Brain microvascular endothelial cell (primary cell): Measurements from ENCODE around the gene ANO1.

Experiments
- DNase-seq: peaks from one replicate; pipeline ENCODE4 v3.0.0-alpha.2; 2020
- H3K27ac ChIP-seq: fragments of 250-450 bp; sonication (Bioruptor Pico); 2 replicates; pipeline ENCODE4 v1.5.1; 2020; ENCODE audit warnings: mild to moderate bottlenecking, moderate library complexity
- H3K27me3 ChIP-seq: fragments of 250-450 bp; sonication (Bioruptor Pico); replicated peaks from 2 replicates; pipeline ENCODE4 v1.5.1; 2020; ENCODE audit warnings: mild to moderate bottlenecking
- H3K36me3 ChIP-seq: fragments of 250-450 bp; sonication (Bioruptor Pico); replicated peaks from 2 replicates; pipeline ENCODE4 v1.5.1; 2020; ENCODE audit warnings: mild to moderate bottlenecking
- H3K4me3 ChIP-seq: 2 replicates; pipeline ENCODE4 v1.5.1; 2011; ENCODE audit warnings: low read depth, mild to moderate bottlenecking, control low read depth, low read length, moderate library complexity
- CTCF ChIP-seq: IDR thresholded peaks from 2 replicates; pipeline ENCODE4 v1.5.1; 2011; ENCODE audit warnings: low read depth, mild to moderate bottlenecking, moderate library complexity, low read length, control low read depth, inconsistent platforms; ENCODE audit errors: missing control alignments
- in situ Hi-C: cut with HindIII; loops from 2 replicates; pipeline ENCODE4 v1.10.0; 2017; ENCODE audit warnings: low sequenced_read_pairs, low pct_ligation_motif_present

ANO1 gene

GRCh38 chr11:70145071-70145470 lies 67.0 kb downstream of the ANO1 start:
- Histone ChIP-seq H3K4me3 (no peak overlapping the region), H3K27ac (no peak overlapping the region), H3K36me3 (no peaks in the 10 kb centered on the region), H3K27me3 (peaks cover 8% of the 10 kb centered on the region)
- in situ Hi-C loops: no loop called here
- no peak for TF ChIP-seq CTCF
- no peak for DNase-seq

- TF ChIP-seq CTCF: no peak
- Histone ChIP-seq H3K36me3 (no peaks in the 10 kb centered on the region), H3K4me3 (no peak overlapping the region), H3K27me3 (peaks cover 8% of the 10 kb centered on the region), H3K27ac (no peak overlapping the region)
- in situ Hi-C loops: no loop called here
- DNase-seq: no peak
Measured at GRCh38 chr11:70145841-70146240, 67.7 kb downstream of the ANO1 start.

GRCh38 chr11:70146299-70146698 lies 68.2 kb downstream of the ANO1 start:
- Histone ChIP-seq H3K27ac (no peak overlapping the region), H3K4me3 (no peak overlapping the region), H3K36me3 (no peaks in the 10 kb centered on the region), H3K27me3 (peaks cover 4% of the 10 kb centered on the region)
- no peak for DNase-seq
- no peak for TF ChIP-seq CTCF
- in situ Hi-C loops: no loop called here

- Histone ChIP-seq H3K36me3 (no peaks in the 10 kb centered on the region), H3K27ac (no peak overlapping the region), H3K4me3 (no peak overlapping the region), H3K27me3 (peaks cover 4% of the 10 kb centered on the region)
- in situ Hi-C loops: no loop called here
- TF ChIP-seq CTCF: no peak
- no peak for DNase-seq
Measured at GRCh38 chr11:70146895-70147520, 68.9 kb downstream of the ANO1 start.

GRCh38 chr11:70147668-70148067 lies 69.6 kb downstream of the ANO1 start:
- in situ Hi-C loops: no loop called here
- H3K27me3 ChIP-seq: peaks cover 3% of the 10 kb centered on the region
- no peak for DNase-seq
- no peak overlapping the region for H3K4me3 ChIP-seq
- TF ChIP-seq CTCF: no peak
- no peaks in the 10 kb centered on the region for H3K36me3 ChIP-seq
- H3K27ac ChIP-seq: no peak overlapping the region

- TF ChIP-seq CTCF: no peak
- DNase-seq: no peak
- no peaks in the 10 kb centered on the region for H3K36me3 ChIP-seq
- in situ Hi-C loops: no loop called here
- no peak overlapping the region for H3K4me3 ChIP-seq
- H3K27me3 ChIP-seq: peaks cover 1% of the 10 kb centered on the region
- no peak overlapping the region for H3K27ac ChIP-seq
Measured at GRCh38 chr11:70151671-70152070, 73.6 kb downstream of the ANO1 start.
